Skeletal muscle tissue (tissue), 4 donors: ENCODE measurements around the gene GRIA1. TPM values are rescaled to one million over a fixed set of nuclear protein-coding genes. Genes with fewer than 3 reads are reported as not detected.

Experiments used
- H3K27ac ChIP-seq: one replicate; pipeline ENCODE4 v1.7.0; 2013; ENCODE audit warnings: mild to moderate bottlenecking, low read depth, low read length, inconsistent platforms
- H3K27me3 ChIP-seq, 3 donors: one replicate each; pipeline ENCODE4 v1.7.0; 2013; ENCODE audit warnings: low read length in 3 of 3; ENCODE audit not compliant: control insufficient read depth in 3 of 3, insufficient read depth in 3 of 3
- H3K36me3 ChIP-seq, 3 donors: one replicate each; pipeline ENCODE4 v1.7.0; 2013; ENCODE audit warnings: low read length in 3 of 3; ENCODE audit not compliant: control insufficient read depth in 3 of 3, insufficient read depth in 3 of 3
- H3K4me1 ChIP-seq, 3 donors: one replicate each; pipeline ENCODE4 v1.7.0; 2013; ENCODE audit warnings: low read length in 3 of 3, mild to moderate bottlenecking in 3 of 3; ENCODE audit not compliant: control insufficient read depth in 3 of 3, insufficient read depth in 3 of 3
- H3K4me3 ChIP-seq, 3 donors: one replicate each; pipeline ENCODE4 v1.7.0; 2013; ENCODE audit warnings: low read length in 3 of 3
- H3K9ac ChIP-seq, 3 donors: one replicate each; pipeline ENCODE4 v1.7.0; 2013; ENCODE audit warnings: low read length in 3 of 3, mild to moderate bottlenecking in 3 of 3, moderate library complexity in 2 of 3, low read depth in 1 of 3
- H3K9me3 ChIP-seq, 3 donors: one replicate each; pipeline ENCODE4 v1.7.0; 2013; ENCODE audit warnings: low read length in 3 of 3; ENCODE audit not compliant: control insufficient read depth in 3 of 3
- total RNA-seq: library from RNA; depleted of rRNA; stranded (reverse); fragments of >200 nt; gene quantifications from one replicate; pipeline ENCODE4 v1.2.3, GENCODE V29; 2014
- donor health status: Osteomylitis.

Gene GRIA1
- total RNA-seq, 1 donor from 2014 or later: 1.0 TPM

- Histone ChIP-seq H3K4me3 (no peak overlapping the region), H3K9ac (no peak overlapping the region), H3K36me3 (no peaks in the 10 kb centered on the region), H3K27me3 (no peaks in the 10 kb centered on the region), H3K27ac (no peak overlapping the region), H3K4me1 (peaks cover 0 to 2% (median 0%) of the 10 kb centered on the region in 3 donors), H3K9me3 (no peaks in the 10 kb centered on the region)
Observed at GRCh38 chr5:153558957-153559356, 68.5 kb downstream of the GRIA1 start.

- Histone ChIP-seq H3K9ac (no peak overlapping the region), H3K4me1 (peaks cover 0 to 2% (median 0%) of the 10 kb centered on the region in 3 donors), H3K4me3 (no peak overlapping the region), H3K36me3 (no peaks in the 10 kb centered on the region), H3K9me3 (no peaks in the 10 kb centered on the region), H3K27me3 (no peaks in the 10 kb centered on the region), H3K27ac (no peak overlapping the region)
Observed at GRCh38 chr5:153559926-153560325, 69.5 kb downstream of the GRIA1 start.

GRCh38 chr5:153562189-153562588 lies 71.7 kb downstream of the GRIA1 start:
- no peaks in the 10 kb centered on the region for H3K4me1 ChIP-seq
- no peaks in the 10 kb centered on the region for H3K36me3 ChIP-seq
- no peak overlapping the region for H3K4me3 ChIP-seq
- no peak overlapping the region for H3K27ac ChIP-seq
- no peak overlapping the region for H3K9ac ChIP-seq
- H3K9me3 ChIP-seq: no peaks in the 10 kb centered on the region
- no peaks in the 10 kb centered on the region for H3K27me3 ChIP-seq

GRCh38 chr5:153565822-153566221 lies 75.4 kb downstream of the GRIA1 start:
- no peak overlapping the region for H3K27ac ChIP-seq
- no peaks in the 10 kb centered on the region for H3K36me3 ChIP-seq
- H3K4me3 ChIP-seq: no peak overlapping the region
- H3K9ac ChIP-seq: no peak overlapping the region
- H3K9me3 ChIP-seq: no peaks in the 10 kb centered on the region
- no peaks in the 10 kb centered on the region for H3K4me1 ChIP-seq
- no peaks in the 10 kb centered on the region for H3K27me3 ChIP-seq

GRCh38 chr5:153569036-153569435 lies 78.6 kb downstream of the GRIA1 start:
- H3K27me3 ChIP-seq: no peaks in the 10 kb centered on the region
- H3K27ac ChIP-seq: no peak overlapping the region
- H3K36me3 ChIP-seq: no peaks in the 10 kb centered on the region
- no peaks in the 10 kb centered on the region for H3K4me1 ChIP-seq
- no peak overlapping the region for H3K4me3 ChIP-seq
- H3K9me3 ChIP-seq: no peaks in the 10 kb centered on the region
- H3K9ac ChIP-seq: no peak overlapping the region

- no peak overlapping the region for H3K27ac ChIP-seq
- no peak overlapping the region for H3K9ac ChIP-seq
- no peaks in the 10 kb centered on the region for H3K27me3 ChIP-seq
- no peak overlapping the region for H3K4me3 ChIP-seq
- no peaks in the 10 kb centered on the region for H3K9me3 ChIP-seq
- no peaks in the 10 kb centered on the region for H3K36me3 ChIP-seq
- H3K4me1 ChIP-seq: no peaks in the 10 kb centered on the region
Observed at GRCh38 chr5:153571162-153571561, 80.7 kb downstream of the GRIA1 start.

- Histone ChIP-seq H3K4me3 (no peak overlapping the region), H3K4me1 (no peaks in the 10 kb centered on the region), H3K27ac (no peak overlapping the region), H3K27me3 (no peaks in the 10 kb centered on the region), H3K36me3 (no peaks in the 10 kb centered on the region), H3K9me3 (no peaks in the 10 kb centered on the region), H3K9ac (no peak overlapping the region)
Observed at GRCh38 chr5:153572411-153573145, 82.1 kb downstream of the GRIA1 start.

- Histone ChIP-seq H3K27ac (no peak overlapping the region), H3K27me3 (no peaks in the 10 kb centered on the region), H3K9ac (no peak overlapping the region), H3K4me3 (no peak overlapping the region), H3K4me1 (no peaks in the 10 kb centered on the region), H3K36me3 (no peaks in the 10 kb centered on the region), H3K9me3 (no peaks in the 10 kb centered on the region)
Observed at GRCh38 chr5:153573326-153574033, 83.0 kb downstream of the GRIA1 start.

GRCh38 chr5:153584126-153584959 lies 93.9 kb downstream of the GRIA1 start:
- Histone ChIP-seq H3K4me1 (no peaks in the 10 kb centered on the region), H3K9me3 (no peaks in the 10 kb centered on the region), H3K27ac (no peak overlapping the region), H3K36me3 (no peaks in the 10 kb centered on the region), H3K27me3 (no peaks in the 10 kb centered on the region), H3K4me3 (no peak overlapping the region), H3K9ac (no peak overlapping the region)

GRCh38 chr5:153584960-153585359 lies 94.5 kb downstream of the GRIA1 start:
- Histone ChIP-seq H3K27ac (no peak overlapping the region), H3K4me3 (no peak overlapping the region), H3K36me3 (no peaks in the 10 kb centered on the region), H3K9me3 (no peaks in the 10 kb centered on the region), H3K4me1 (no peaks in the 10 kb centered on the region), H3K27me3 (no peaks in the 10 kb centered on the region), H3K9ac (no peak overlapping the region)
